H9 (cell line): ENCODE measurements around the gene CFAP61. TPM values are rescaled to one million over a fixed set of nuclear protein-coding genes. Genes with fewer than 3 reads are reported as not detected.

Experiments used
- DNase-seq: peaks from one replicate; pipeline ENCODE4 v3.0.0-alpha.2; 2017
- H2AFZ ChIP-seq: one replicate; pipeline ENCODE4 v1.6.1; 2013; ENCODE audit warnings: mild to moderate bottlenecking, low read length, control low read depth, moderate library complexity
- H2AK5ac ChIP-seq: 2 replicates; pipeline ENCODE4 v1.6.1; 2013; ENCODE audit warnings: low read length, control low read depth, mixed read lengths; ENCODE audit not compliant: insufficient read length
- H2BK120ac ChIP-seq: one replicate; pipeline ENCODE4 v1.6.1; 2013; ENCODE audit warnings: low read depth, mild to moderate bottlenecking, low read length, control low read depth, inconsistent platforms; ENCODE audit not compliant: poor library complexity, severe bottlenecking
- H2BK12ac ChIP-seq: 2 replicates; pipeline ENCODE4 v1.6.1; 2013; ENCODE audit warnings: low read length, control low read depth, mixed read lengths, low read depth; ENCODE audit not compliant: insufficient read length
- H2BK15ac ChIP-seq: 2 replicates; pipeline ENCODE4 v1.6.1; 2013; ENCODE audit warnings: low read depth, low read length, control low read depth
- H2BK20ac ChIP-seq: one replicate; pipeline ENCODE4 v1.6.1; 2013; ENCODE audit warnings: low read depth, mild to moderate bottlenecking, low read length, control low read depth, inconsistent platforms; ENCODE audit not compliant: poor library complexity, severe bottlenecking
- H2BK5ac ChIP-seq: 2 replicates; pipeline ENCODE4 v1.6.1; 2013; ENCODE audit warnings: low read length, control low read depth, mixed read lengths; ENCODE audit not compliant: insufficient read length
- H3K14ac ChIP-seq: 2 replicates; pipeline ENCODE4 v1.6.1; 2013; ENCODE audit warnings: low read length, control low read depth; ENCODE audit not compliant: insufficient read depth
- H3K18ac ChIP-seq: 2 replicates; pipeline ENCODE4 v1.6.1; 2013; ENCODE audit warnings: low read depth, mild to moderate bottlenecking, mixed read lengths, low read length, control low read depth; ENCODE audit not compliant: insufficient read length
- H3K23ac ChIP-seq: 2 replicates; pipeline ENCODE4 v1.6.1; 2013; ENCODE audit warnings: low read length, control low read depth, mixed read lengths, low read depth; ENCODE audit not compliant: insufficient read length
- H3K23me2 ChIP-seq: 2 replicates; pipeline ENCODE4 v1.6.1; 2013; ENCODE audit warnings: low read depth, mild to moderate bottlenecking, mixed read lengths, low read length, control low read depth; ENCODE audit not compliant: insufficient read length, poor library complexity, severe bottlenecking
- H3K27ac ChIP-seq: 2 replicates; pipeline ENCODE4 v1.5.1; 2013; ENCODE audit warnings: low read length, control low read depth, mixed read lengths, low read depth; ENCODE audit not compliant: insufficient read length
- H3K27me3 ChIP-seq: 2 replicates; pipeline ENCODE4 v1.6.1; 2013; ENCODE audit warnings: low read length, control low read depth, inconsistent platforms; ENCODE audit not compliant: insufficient read depth
- H3K4ac ChIP-seq: 2 replicates; pipeline ENCODE4 v1.6.1; 2013; ENCODE audit warnings: low read depth, mild to moderate bottlenecking, control low read depth, inconsistent platforms, low read length, moderate library complexity
- H3K4me1 ChIP-seq: 2 replicates; pipeline ENCODE4 v1.6.1; 2013; ENCODE audit warnings: low read length, control low read depth, inconsistent platforms; ENCODE audit not compliant: insufficient read depth
- H3K4me2 ChIP-seq: 2 replicates; pipeline ENCODE4 v1.6.1; 2013; ENCODE audit warnings: low read length, control low read depth, mixed read lengths; ENCODE audit not compliant: insufficient read length, insufficient read depth
- H3K56ac ChIP-seq: 2 replicates; pipeline ENCODE4 v1.6.1; 2013; ENCODE audit warnings: low read depth, mild to moderate bottlenecking, mixed read lengths, low read length, control low read depth; ENCODE audit not compliant: insufficient read length
- H3K79me1 ChIP-seq: 2 replicates; pipeline ENCODE4 v1.6.1; 2013; ENCODE audit warnings: low read depth, mild to moderate bottlenecking, moderate library complexity, low read length, control low read depth, inconsistent platforms; ENCODE audit not compliant: insufficient read depth, poor library complexity, severe bottlenecking
- H3K79me2 ChIP-seq: 2 replicates; pipeline ENCODE4 v1.6.1; 2013; ENCODE audit warnings: low read length, control low read depth, inconsistent platforms; ENCODE audit not compliant: insufficient read depth
- H3K9ac ChIP-seq: 2 replicates; pipeline ENCODE4 v1.6.1; 2013; ENCODE audit warnings: low read length, control low read depth, mixed read lengths; ENCODE audit not compliant: insufficient read length; ENCODE audit errors: extremely low read depth
- H3K9me3 ChIP-seq: one replicate; pipeline ENCODE4 v1.6.1; 2013; ENCODE audit warnings: low read depth, low read length, inconsistent platforms; ENCODE audit not compliant: control insufficient read depth
- H3T11ph ChIP-seq: one replicate; pipeline ENCODE4 v1.6.1; 2013; ENCODE audit warnings: mild to moderate bottlenecking, low read length, control low read depth, inconsistent platforms
- H4K20me1 ChIP-seq: one replicate; pipeline ENCODE4 v1.6.1; 2013; ENCODE audit not compliant: control insufficient read depth, insufficient read length, insufficient read depth
- H4K5ac ChIP-seq: 2 replicates; pipeline ENCODE4 v1.6.1; 2013; ENCODE audit warnings: low read depth, mild to moderate bottlenecking, mixed read lengths, low read length, control low read depth; ENCODE audit not compliant: insufficient read length
- H4K8ac ChIP-seq: replicated peaks from 2 replicates; pipeline ENCODE4 v1.6.1; 2013; ENCODE audit warnings: low read length, control low read depth, mixed read lengths, low read depth; ENCODE audit not compliant: insufficient read length
- H4K91ac ChIP-seq: 2 replicates; pipeline ENCODE4 v1.6.1; 2013; ENCODE audit warnings: low read depth, mild to moderate bottlenecking, moderate library complexity, mixed read lengths, low read length, control low read depth; ENCODE audit not compliant: insufficient read length
- H3K27ac Mint-ChIP-seq, 3 experiments: 2 replicates in 2 of 3; 3 replicates in 1 of 3; pipeline ENCODE4 v1.8.0; 2020 to 2021; ENCODE audit warnings: mixed read lengths in 3 of 3, mild to moderate bottlenecking in 1 of 3, moderate library complexity in 1 of 3
- H3K27me3 Mint-ChIP-seq: 2 replicates; pipeline ENCODE4 v1.8.0; 2021; ENCODE audit warnings: low read depth, mild to moderate bottlenecking, moderate library complexity, mixed read lengths
- H3K36me3 Mint-ChIP-seq, 3 experiments: 2 replicates in 2 of 3; 3 replicates in 1 of 3; pipeline ENCODE4 v1.8.0; 2020 to 2021; ENCODE audit warnings: low read depth in 3 of 3, mixed read lengths in 3 of 3; ENCODE audit not compliant: insufficient read depth in 1 of 3
- H3K4me1 Mint-ChIP-seq, 2 experiments: 2 replicates each; pipeline ENCODE4 v1.8.0; 2020; ENCODE audit warnings: mixed read lengths in 2 of 2
- H3K4me3 Mint-ChIP-seq, 2 experiments: 2 replicates in 1 of 2; 3 replicates in 1 of 2; pipeline ENCODE4 v1.8.0; 2020 to 2021; ENCODE audit warnings: mild to moderate bottlenecking in 2 of 2, mixed read lengths in 2 of 2, moderate library complexity in 1 of 2
- H3K9me3 Mint-ChIP-seq, 2 experiments: 2 replicates in 1 of 2; 3 replicates in 1 of 2; pipeline ENCODE4 v1.8.0; 2020; ENCODE audit warnings: mild to moderate bottlenecking in 2 of 2, mixed read lengths in 2 of 2, moderate library complexity in 1 of 2
- WGBS: extraction: QIAGEN DNeasy Blood & Tissue Kit; methylation state at CpG from one replicate; pipeline ENCODE4 v1.1.7; 2013; ENCODE audit warnings: missing lambda C conversion rate, low lambda C conversion rate, mixed read lengths; ENCODE audit not compliant: insufficient read length; ENCODE audit errors: extremely low coverage; 5-methylcytosine and 5-hydroxymethylcytosine counted together
- total RNA-seq: library from RNA; stranded (reverse); gene quantifications from 2 replicates; pipeline ENCODE4 v1.2.1, GENCODE V29; 2021
- TF ChIP-seq, protein P1 (sequence below): fragments of 200-600 bp; sonication (generic); conservative IDR thresholded peaks from 3 replicates; pipeline ENCODE4 v1.8.0; 2021; ENCODE audit warnings: antibody characterized with exemption, mild to moderate bottlenecking

The CFAP61 gene
- total RNA-seq, 1 experiment from 2014 or later, result 0.44 TPM

GRCh38 chr20:20293141-20293540 is 240.8 kb downstream of the CFAP61 start:
- H4K8ac ChIP-seq, result no peak overlapping the region
- H3K4ac ChIP-seq, result no peak overlapping the region
- Mint-ChIP-seq H3K36me3 (no peaks in the 10 kb centered on the region), H3K4me1 (0 out of 4 replicates have a peak, but pooled peaks cover 0 to 3% of the 10 kb centered on the region in 2 experiments), H3K27ac (no peak overlapping the region), H3K27me3 (peaks cover 3% of the 10 kb centered on the region; the same call in 1 of the 2 replicates), H3K9me3 (no peaks in the 10 kb centered on the region; a peak in 1 of 5 replicates), H3K4me3 (no peak overlapping the region)
- no peak overlapping the region for H3K9ac ChIP-seq
- H2BK120ac ChIP-seq, result no peak overlapping the region
- H3K56ac ChIP-seq, result no peak overlapping the region
- no peaks in the 10 kb centered on the region for H4K20me1 ChIP-seq
- H3K23ac ChIP-seq, result no peak overlapping the region
- TF ChIP-seq, protein P1, sequence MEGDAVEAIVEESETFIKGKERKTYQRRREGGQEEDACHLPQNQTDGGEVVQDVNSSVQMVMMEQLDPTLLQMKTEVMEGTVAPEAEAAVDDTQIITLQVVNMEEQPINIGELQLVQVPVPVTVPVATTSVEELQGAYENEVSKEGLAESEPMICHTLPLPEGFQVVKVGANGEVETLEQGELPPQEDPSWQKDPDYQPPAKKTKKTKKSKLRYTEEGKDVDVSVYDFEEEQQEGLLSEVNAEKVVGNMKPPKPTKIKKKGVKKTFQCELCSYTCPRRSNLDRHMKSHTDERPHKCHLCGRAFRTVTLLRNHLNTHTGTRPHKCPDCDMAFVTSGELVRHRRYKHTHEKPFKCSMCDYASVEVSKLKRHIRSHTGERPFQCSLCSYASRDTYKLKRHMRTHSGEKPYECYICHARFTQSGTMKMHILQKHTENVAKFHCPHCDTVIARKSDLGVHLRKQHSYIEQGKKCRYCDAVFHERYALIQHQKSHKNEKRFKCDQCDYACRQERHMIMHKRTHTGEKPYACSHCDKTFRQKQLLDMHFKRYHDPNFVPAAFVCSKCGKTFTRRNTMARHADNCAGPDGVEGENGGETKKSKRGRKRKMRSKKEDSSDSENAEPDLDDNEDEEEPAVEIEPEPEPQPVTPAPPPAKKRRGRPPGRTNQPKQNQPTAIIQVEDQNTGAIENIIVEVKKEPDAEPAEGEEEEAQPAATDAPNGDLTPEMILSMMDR, result no peak
- H3K4me1 ChIP-seq, result no peaks in the 10 kb centered on the region
- no peak overlapping the region for H3K27ac ChIP-seq
- WGBS, result no CpG with 5 or more reads among the region's 4 CpGs
- no peak overlapping the region for H2BK15ac ChIP-seq
- H3K79me2 ChIP-seq, result no peaks in the 10 kb centered on the region
- H4K5ac ChIP-seq, result no peak overlapping the region
- H2BK12ac ChIP-seq, result no peak overlapping the region
- H3K23me2 ChIP-seq, result no peaks in the 10 kb centered on the region
- H2AFZ ChIP-seq, result no peak overlapping the region
- H3K79me1 ChIP-seq, result no peaks in the 10 kb centered on the region
- H3K9me3 ChIP-seq, result no peaks in the 10 kb centered on the region
- no peak overlapping the region for H3T11ph ChIP-seq
- H2BK5ac ChIP-seq, result no peak overlapping the region
- no peak overlapping the region for H2AK5ac ChIP-seq
- no peak overlapping the region for H4K91ac ChIP-seq
- no peak overlapping the region for H3K18ac ChIP-seq
- DNase-seq, result no peak
- H2BK20ac ChIP-seq, result no peak overlapping the region
- no peaks in the 10 kb centered on the region for H3K27me3 ChIP-seq
- no peak overlapping the region for H3K4me2 ChIP-seq
- no peak overlapping the region for H3K14ac ChIP-seq
